HepG2 (cell line): ENCODE data around the gene MAIP1. TPM values are rescaled to one million over a fixed set of nuclear protein-coding genes. Genes with fewer than 3 reads are reported as not detected.

Experiments
- BCL3 ChIP-seq: sonication (generic); formaldehyde crosslinking; IDR thresholded peaks from 2 replicates; pipeline ENCODE4 v1.5.1; 2020; ENCODE audit warnings: mild to moderate bottlenecking, missing genetic modification reagents, moderate library complexity
- GTF3A ChIP-seq: sonication (generic); formaldehyde crosslinking; conservative IDR thresholded peaks from 2 replicates; pipeline ENCODE4 v1.4.0; 2020; ENCODE audit warnings: mild to moderate bottlenecking, missing genetic modification reagents
- HMG20B ChIP-seq: conservative IDR thresholded peaks from 2 replicates; pipeline ENCODE4 v1.6.1; 2016; ENCODE audit warnings: missing genetic modification reagents, missing compliant biosample characterization
- HNRNPK ChIP-seq: fragments of 200-400 bp; formaldehyde crosslinking; IDR thresholded peaks from 2 replicates; pipeline ENCODE4 v1.6.1; 2018; ENCODE audit warnings: low read length, low read depth, moderate library complexity, mild to moderate bottlenecking; ENCODE audit not compliant: poor library complexity, severe bottlenecking
- KLF11 ChIP-seq: IDR thresholded peaks from 2 replicates; pipeline ENCODE4 v1.6.1; 2016; ENCODE audit warnings: missing compliant biosample characterization
- KLF9 ChIP-seq: IDR thresholded peaks from 2 replicates; pipeline ENCODE4 v1.6.1; 2016; ENCODE audit warnings: low read depth
- MED8 ChIP-seq: sonication (generic); formaldehyde crosslinking; IDR thresholded peaks from 2 replicates; pipeline ENCODE4 v1.8.1; 2023; ENCODE audit warnings: mild to moderate bottlenecking, missing genetic modification reagents; ENCODE audit not compliant: insufficient replicate concordance
- SAFB2 ChIP-seq: sonication (generic); formaldehyde crosslinking; IDR thresholded peaks from 2 replicates; pipeline ENCODE4 v1.5.1; 2020; ENCODE audit warnings: missing genetic modification reagents, low read depth, mild to moderate bottlenecking, borderline replicate concordance
- THAP11 ChIP-seq: IDR thresholded peaks from 2 replicates; pipeline ENCODE4 v1.6.1; 2016; ENCODE audit warnings: missing biosample characterization, missing genetic modification reagents
- TRIM22 ChIP-seq: fragments of 450-650 bp; IDR thresholded peaks from 2 replicates; pipeline ENCODE4 v1.6.1; 2017
- ZBTB39 ChIP-seq: sonication (generic); formaldehyde crosslinking; IDR thresholded peaks from 2 replicates; pipeline ENCODE4 v1.5.0; 2020; ENCODE audit warnings: missing genetic modification reagents
- ZC3H13 ChIP-seq: sonication (generic); formaldehyde crosslinking; IDR thresholded peaks from 2 replicates; pipeline ENCODE4 v1.8.1; 2023; ENCODE audit warnings: mild to moderate bottlenecking, missing genetic modification reagents, moderate library complexity
- ZFP36L1 ChIP-seq: sonication (generic); formaldehyde crosslinking; IDR thresholded peaks from 2 replicates; pipeline ENCODE4 v1.8.0; 2022; ENCODE audit warnings: mild to moderate bottlenecking, missing genetic modification reagents, moderate library complexity
- ZFP91 ChIP-seq: sonication (generic); formaldehyde crosslinking; IDR thresholded peaks from 2 replicates; pipeline ENCODE4 v1.9.0; 2022; ENCODE audit warnings: missing genetic modification reagents, mild to moderate bottlenecking, borderline replicate concordance
- ZNF256 ChIP-seq: sonication (generic); formaldehyde crosslinking; conservative IDR thresholded peaks from 2 replicates; pipeline ENCODE4 v1.4.0; 2020; ENCODE audit warnings: missing genetic modification reagents
- ZNF343 ChIP-seq: sonication (generic); formaldehyde crosslinking; IDR thresholded peaks from 2 replicates; pipeline ENCODE4 v1.4.0; 2020; ENCODE audit warnings: mild to moderate bottlenecking, missing genetic modification reagents
- ZNF558 ChIP-seq: sonication (generic); formaldehyde crosslinking; IDR thresholded peaks from 2 replicates; pipeline ENCODE4 v1.9.0; 2022; ENCODE audit warnings: mild to moderate bottlenecking, missing genetic modification reagents, borderline replicate concordance
- ZNF580 ChIP-seq: IDR thresholded peaks from 2 replicates; pipeline ENCODE4 v1.6.1; 2016; ENCODE audit warnings: low read depth, borderline replicate concordance
- ZNF7 ChIP-seq: IDR thresholded peaks from 2 replicates; pipeline ENCODE4 v1.6.1; 2016; ENCODE audit warnings: missing biosample characterization, missing genetic modification reagents
- polyA plus RNA-seq, 8 experiments: library from polyadenylated mRNA; depleted of rRNA in 3 of 8; stranded (reverse) in 7 of 8; unstranded in 1 of 8; fragments of >200 nt; fragmentation: Illumina TruSeq in 4 of 8; extraction: Trizol in 4 of 8; gene quantifications; 2 replicates each; pipeline versions ENCODE4 v1.2.1 to v1.2.3, GENCODE V29; 2011 to 2016; ENCODE audit warnings: low read depth in 4 of 8, missing spikeins in 1 of 8, mixed read lengths in 1 of 8; ENCODE audit not compliant: insufficient read depth in 1 of 8
- total RNA-seq, 5 experiments: library from RNA; depleted of rRNA; stranded (reverse); fragments of >200 nt; fragmentation: Illumina TruSeq; extraction: Trizol; gene quantifications; 2 replicates each; pipeline ENCODE4 v1.2.3, GENCODE V29; 2016; ENCODE audit warnings: low read depth in 1 of 5

The MAIP1 gene
- total and polyA plus RNA-seq, 2 of the 13 experiments (the other 11 are each of a cell fraction or from before 2014, with no cell fraction given) = 22.3 to 72.9 TPM

- TF ChIP-seq SAFB2 (CRISPR knock-in tag) = peak; percentile 59; the same call in 1 of the 2 replicates
- peak; percentile 72; the same call in 1 of the 2 replicates for TF ChIP-seq ZNF343 (CRISPR knock-in tag)
- TF ChIP-seq KLF11 (CRISPR knock-in tag) = peak; percentile 23; the same call in 1 of the 2 replicates
- TF ChIP-seq ZFP91 (CRISPR knock-in tag) = peak; percentile 98
- TF ChIP-seq ZNF7 (CRISPR knock-in tag) = no peak
- peak; percentile 98 for TF ChIP-seq MED8
- TF ChIP-seq GTF3A = 0 out of 2 replicates have a peak, but pooled peaks have one; percentile 84
- TF ChIP-seq ZFP36L1 = peak; percentile 92; the same call in 1 of the 2 replicates
- TF ChIP-seq HNRNPK = no peak
- peak; percentile 72; the same call in 1 of the 2 replicates for TF ChIP-seq ZNF580
- TF ChIP-seq TRIM22 = no peak
- peak; percentile 65; the same call in 1 of the 2 replicates for TF ChIP-seq KLF9
- TF ChIP-seq ZNF558 = peak; percentile 89
- peak; percentile 70; the same call in 1 of the 2 replicates for TF ChIP-seq ZBTB39 (CRISPR knock-in tag)
- TF ChIP-seq HMG20B (CRISPR knock-in tag) = no peak
- peak; percentile 69 for TF ChIP-seq ZC3H13 (CRISPR knock-in tag)
- TF ChIP-seq THAP11 = peak; percentile 95
- peak; percentile 95 for TF ChIP-seq BCL3 (CRISPR knock-in tag)
- peak; percentile 89; the same call in 1 of the 2 replicates for TF ChIP-seq ZNF256 (CRISPR knock-in tag)
Observed at GRCh38 chr2:199955339-199956061, at the start of gene MAIP1, which contains the start of gene TYW5 (continued).
